VCaP (cell line): ENCODE measurements around the gene S100A3.

Source experiments
- H3K27ac ChIP-seq: fragments of 450-650 bp; 2 replicates; pipeline ENCODE4 v1.5.1; 2017
- TF ChIP-seq, protein P1 (sequence below): fragments of 450-650 bp; conservative IDR thresholded peaks from 2 replicates; pipeline ENCODE4 v1.5.1; 2017; ENCODE audit warnings: mild to moderate bottlenecking, moderate library complexity

S100A3 gene

GRCh38 chr1:153560771-153561465 is 11.9 kb upstream of the S100A3 start:
- TF ChIP-seq, protein P1, sequence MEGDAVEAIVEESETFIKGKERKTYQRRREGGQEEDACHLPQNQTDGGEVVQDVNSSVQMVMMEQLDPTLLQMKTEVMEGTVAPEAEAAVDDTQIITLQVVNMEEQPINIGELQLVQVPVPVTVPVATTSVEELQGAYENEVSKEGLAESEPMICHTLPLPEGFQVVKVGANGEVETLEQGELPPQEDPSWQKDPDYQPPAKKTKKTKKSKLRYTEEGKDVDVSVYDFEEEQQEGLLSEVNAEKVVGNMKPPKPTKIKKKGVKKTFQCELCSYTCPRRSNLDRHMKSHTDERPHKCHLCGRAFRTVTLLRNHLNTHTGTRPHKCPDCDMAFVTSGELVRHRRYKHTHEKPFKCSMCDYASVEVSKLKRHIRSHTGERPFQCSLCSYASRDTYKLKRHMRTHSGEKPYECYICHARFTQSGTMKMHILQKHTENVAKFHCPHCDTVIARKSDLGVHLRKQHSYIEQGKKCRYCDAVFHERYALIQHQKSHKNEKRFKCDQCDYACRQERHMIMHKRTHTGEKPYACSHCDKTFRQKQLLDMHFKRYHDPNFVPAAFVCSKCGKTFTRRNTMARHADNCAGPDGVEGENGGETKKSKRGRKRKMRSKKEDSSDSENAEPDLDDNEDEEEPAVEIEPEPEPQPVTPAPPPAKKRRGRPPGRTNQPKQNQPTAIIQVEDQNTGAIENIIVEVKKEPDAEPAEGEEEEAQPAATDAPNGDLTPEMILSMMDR = no peak
- H3K27ac ChIP-seq = no peak overlapping the region

GRCh38 chr1:153560241-153560640 is 11.2 kb upstream of the S100A3 start:
- H3K27ac ChIP-seq = no peak overlapping the region

DNA sequence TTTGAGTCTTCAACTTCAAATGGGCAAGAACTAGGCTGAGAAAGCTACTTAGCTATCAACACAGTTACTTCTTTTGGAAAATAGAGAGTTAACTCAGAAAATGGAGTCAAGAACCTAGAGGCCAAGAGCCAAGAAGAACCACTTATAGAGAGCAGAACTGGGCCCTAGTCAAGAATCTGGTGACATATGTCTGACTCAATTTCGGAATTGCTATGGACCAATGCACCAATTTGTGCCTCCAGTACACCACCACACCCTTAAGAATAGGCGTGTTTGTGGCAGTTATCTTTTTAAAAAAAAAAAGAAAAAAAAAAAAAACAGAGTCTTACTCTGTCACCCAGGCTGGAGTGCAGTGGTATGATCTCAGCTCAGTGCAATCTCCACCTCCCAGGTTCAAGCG is 8.8 kb upstream of the S100A3 start:
- TF ChIP-seq, protein P1 = no peak
- no peak overlapping the region for H3K27ac ChIP-seq

More at GRCh38 chr1:153560241-153560640, 11.2 kb upstream of the S100A3 start:
- TF ChIP-seq, protein P1 = no peak

DNA sequence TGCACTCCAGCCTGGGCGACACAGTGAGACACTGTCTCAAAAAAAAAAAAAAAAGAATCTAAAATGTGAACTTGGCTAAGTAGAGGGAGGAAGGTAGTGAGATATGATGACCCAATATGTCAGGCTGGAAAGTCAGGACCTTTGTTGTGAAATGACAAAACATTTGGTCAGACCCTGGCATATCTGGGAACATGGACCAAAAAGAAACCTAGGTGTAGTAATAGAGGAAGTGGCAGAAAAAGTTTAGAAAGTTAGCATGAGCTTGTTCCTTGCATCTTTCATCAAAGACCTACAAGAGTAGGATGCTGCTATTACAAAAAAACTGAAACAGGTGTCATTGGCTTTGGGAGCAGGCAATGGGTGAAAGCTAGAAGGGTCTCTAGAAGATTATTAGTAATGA is 7.3 kb upstream of the S100A3 start:
- TF ChIP-seq, protein P1 = no peak

DNA sequence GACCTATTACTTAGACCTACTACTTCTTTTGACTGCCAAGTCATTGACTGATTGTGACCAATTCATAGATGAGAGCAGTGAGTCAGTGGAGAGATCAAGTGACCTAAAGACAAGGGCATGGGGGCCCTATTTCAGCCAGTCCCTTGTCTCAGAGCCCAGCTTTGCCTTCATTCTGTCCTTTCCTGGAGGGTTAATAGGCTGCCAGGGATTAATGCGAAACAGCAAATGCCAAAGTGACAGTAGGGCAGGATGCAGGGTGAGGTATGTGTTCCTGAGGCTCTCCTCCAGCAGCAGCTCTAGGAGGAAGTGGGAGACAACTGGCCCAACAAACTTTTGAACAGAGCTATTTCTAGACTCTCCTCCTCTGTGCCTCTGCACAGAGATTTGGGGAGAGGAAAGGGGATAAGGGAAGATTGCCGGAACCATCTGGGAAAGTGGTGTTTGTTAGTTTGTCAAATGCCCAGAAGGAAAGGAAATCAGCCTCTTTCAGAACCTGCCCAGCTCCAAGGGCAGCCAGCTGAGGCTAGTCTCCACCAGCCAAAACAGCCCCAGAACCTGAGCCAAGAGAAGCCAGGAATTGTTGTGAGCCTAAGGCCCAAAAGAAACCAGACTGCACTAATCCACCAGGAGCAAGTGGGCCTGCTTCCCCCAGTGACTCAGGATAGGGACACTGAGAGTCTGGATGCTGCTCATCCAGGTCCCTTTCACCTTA is 4.9 kb upstream of the S100A3 start:
- TF ChIP-seq, protein P1 = no peak
- no peak overlapping the region for H3K27ac ChIP-seq

More for the DNA sequence above, 7.3 kb upstream of the S100A3 start:
- H3K27ac ChIP-seq = no peak overlapping the region

GRCh38 chr1:153553096-153553495 is 4.0 kb upstream of the S100A3 start:
- no peak overlapping the region for H3K27ac ChIP-seq
- TF ChIP-seq, protein P1 = no peak

- no peak overlapping the region for H3K27ac ChIP-seq
- TF ChIP-seq, protein P1 = no peak
Measured at GRCh38 chr1:153552335-153552734, 3.3 kb upstream of the S100A3 start.
